GM18951 (cell line): ENCODE data around the gene CDH24.

Experiments
- POLR2A ChIP-seq: IDR thresholded peaks from 4 replicates; pipeline ENCODE4 v1.6.1; 2011; ENCODE audit warnings: mild to moderate bottlenecking; ENCODE audit not compliant: insufficient read length, insufficient read depth; ENCODE audit errors: extremely low read depth
- in situ Hi-C: fragments of 300-500 bp; cut with MboI; formaldehyde crosslinking; loops from one replicate; pipeline ENCODE4 v1.12.0; 2022; ENCODE audit warnings: low sequenced_read_pairs, mixed read lengths, inconsistent platforms; ENCODE audit not compliant: unreplicated experiment

Gene CDH24

DNA sequence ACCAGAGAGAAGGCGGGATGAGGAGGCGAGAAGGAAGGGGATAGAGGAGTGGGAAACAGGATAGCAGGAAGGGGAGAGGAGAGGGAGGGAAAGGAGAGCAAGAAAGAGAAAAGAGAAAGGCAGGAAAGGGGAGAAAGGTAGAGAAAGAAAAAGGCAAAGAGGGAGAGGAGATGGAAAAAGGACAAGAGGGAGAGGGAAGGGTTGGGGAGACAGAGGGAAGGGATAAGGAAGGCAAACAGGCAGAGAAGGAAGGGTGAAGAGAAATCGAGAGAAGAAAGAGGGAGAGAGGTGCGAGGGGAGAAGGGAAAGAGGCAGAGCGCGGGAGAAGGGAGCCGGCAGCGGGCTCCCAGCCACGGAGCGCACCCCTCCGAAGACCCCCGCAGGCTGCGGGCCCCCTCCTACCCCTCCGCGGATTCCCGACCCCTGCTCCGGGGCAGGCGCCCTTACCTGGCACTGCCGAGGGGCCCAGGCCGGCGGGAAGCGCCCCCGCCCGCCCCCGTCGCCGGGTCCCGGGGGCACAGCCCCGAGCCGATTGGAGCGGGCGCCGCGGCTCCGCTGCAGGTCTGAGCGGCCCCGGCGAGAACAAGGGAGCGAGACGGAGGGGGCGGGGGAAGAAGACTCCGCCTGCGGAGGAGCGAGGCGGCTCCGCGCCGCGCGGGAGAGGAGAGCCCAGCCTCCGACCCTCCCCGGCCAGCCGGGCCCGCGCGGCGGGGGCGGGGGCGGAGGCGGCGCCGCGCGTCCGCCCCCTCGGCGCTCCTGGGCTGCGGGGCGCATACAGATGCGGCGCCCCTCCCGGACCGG lies at the start of gene CDH24:
Gene CDH24, minus strand, starts transcription at position 565 of the 801 bp plus-strand sequence. CDS start 1,787 bp downstream, outside the sequence.
- peak; percentile 32 for TF ChIP-seq POLR2A
- in situ Hi-C loops, result loop anchor here (25.0 kb wide), 1 partner anchor 495 kb away; no protein-coding TSS in a partner anchor

GRCh38 chr14:23106747-23107045 lies 49.4 kb upstream of the CDH24 start:
- TF ChIP-seq POLR2A, result no peak
- in situ Hi-C loops, result no loop called here

DNA sequence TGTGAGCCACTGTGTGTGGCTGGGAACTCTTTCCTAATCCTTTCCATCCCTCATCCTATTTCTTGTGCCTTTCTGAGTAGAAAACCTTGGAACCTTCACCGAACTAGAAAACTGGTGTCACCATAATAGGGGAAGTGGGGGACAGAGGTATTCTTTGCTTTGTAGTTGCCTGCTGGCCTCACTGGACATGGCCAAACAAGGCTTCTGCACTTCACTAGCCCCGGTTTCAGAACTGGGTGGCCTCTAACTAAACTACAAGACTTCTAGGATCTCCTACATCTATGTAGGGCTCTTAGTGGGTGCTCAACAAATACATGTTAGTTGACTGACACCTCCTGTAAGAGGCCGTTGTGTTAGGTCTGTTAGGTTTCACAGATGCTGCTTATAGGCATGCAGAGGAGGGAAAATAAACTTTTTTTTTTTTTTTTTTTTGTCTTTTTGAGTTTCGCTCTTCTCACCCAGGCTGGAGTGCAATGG lies 48.1 kb upstream of the CDH24 start:
- no peak for TF ChIP-seq POLR2A
- in situ Hi-C loops, result no loop called here

DNA sequence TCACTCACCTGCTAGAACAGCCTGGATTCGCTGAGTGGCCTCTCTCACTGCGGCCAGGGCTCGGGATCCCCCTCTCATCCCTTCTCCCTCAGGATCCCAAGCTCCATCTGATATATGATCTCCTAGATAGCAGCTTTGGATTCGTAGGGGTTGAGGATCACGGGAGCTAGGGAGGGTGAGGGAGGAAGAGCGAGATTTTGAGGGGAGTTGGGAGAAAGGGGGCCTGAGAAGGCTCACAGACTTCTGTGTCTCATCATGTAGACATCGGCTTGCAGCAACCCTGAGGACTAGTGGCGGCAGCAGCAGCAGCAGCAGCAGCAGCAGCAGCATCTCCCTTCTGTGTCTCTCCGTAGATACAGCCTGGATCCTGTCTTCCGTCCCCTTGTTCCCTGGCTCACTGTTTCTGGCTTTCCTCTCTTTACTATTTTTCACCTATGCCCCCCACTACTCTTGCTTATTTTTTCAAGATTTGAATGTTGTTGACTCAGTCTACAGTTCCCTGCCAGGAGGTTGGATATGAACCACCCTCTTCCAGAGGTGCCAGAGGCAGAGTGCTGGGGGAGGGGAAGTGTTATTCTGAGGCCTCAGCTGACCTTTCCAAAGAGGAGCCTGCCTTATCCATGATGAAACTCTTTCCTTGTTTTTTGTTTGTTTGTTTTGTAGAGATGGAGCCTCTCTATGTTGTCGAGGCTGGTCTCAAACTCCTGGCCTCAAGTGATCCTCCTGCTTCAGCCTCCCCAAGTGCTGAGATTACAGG lies 47.4 kb upstream of the CDH24 start, which contains the start of gene CIROP:
Gene CIROP, minus strand, starts transcription at position 399 of the 757 bp plus-strand sequence. Its CDS starts 69 bp downstream, at position 330.
- in situ Hi-C loops, result no loop called here

GRCh38 chr14:23104070-23104590 lies 46.8 kb upstream of the CDH24 start:
- in situ Hi-C loops, result no loop called here
- no peak for TF ChIP-seq POLR2A

More for the DNA sequence above, 47.4 kb upstream of the CDH24 start, which contains the start of gene CIROP:
- TF ChIP-seq POLR2A, result no peak

GRCh38 chr14:23103581-23103980 lies 46.3 kb upstream of the CDH24 start:
- in situ Hi-C loops, result no loop called here

GRCh38 chr14:23102801-23103200 lies 45.5 kb upstream of the CDH24 start:
- no peak for TF ChIP-seq POLR2A

More at GRCh38 chr14:23103581-23103980, 46.3 kb upstream of the CDH24 start:
- TF ChIP-seq POLR2A, result no peak

GRCh38 chr14:23101986-23102625 lies 44.8 kb upstream of the CDH24 start:
- in situ Hi-C loops, result no loop called here
- TF ChIP-seq POLR2A, result no peak

More at GRCh38 chr14:23102801-23103200, 45.5 kb upstream of the CDH24 start:
- in situ Hi-C loops, result no loop called here

- in situ Hi-C loops, result no loop called here
- TF ChIP-seq POLR2A, result no peak
These were observed 44.1 kb upstream of the CDH24 start for GRCh38 chr14:23101213-23101970.

- in situ Hi-C loops, result no loop called here
- no peak for TF ChIP-seq POLR2A
These were observed 42.0 kb upstream of the CDH24 start for GRCh38 chr14:23099212-23099861.

- no peak for TF ChIP-seq POLR2A
- in situ Hi-C loops, result no loop called here
These were observed 40.5 kb upstream of the CDH24 start for GRCh38 chr14:23097786-23098185.

GRCh38 chr14:23095196-23096108 lies 38.1 kb upstream of the CDH24 start, which contains the start of gene C14orf119:
TSS of gene C14orf119 (plus strand) at chr14:23095505. CDS start at chr14:23097659, 2,154 bp downstream.
- in situ Hi-C loops, result no loop called here
- TF ChIP-seq POLR2A, result peak; percentile 51
